CD4-positive, CD25-positive, alpha-beta regulatory T cell (primary cell): Measurements from ENCODE around the gene CFAP54. TPM values are rescaled to one million over a fixed set of nuclear protein-coding genes. Genes with fewer than 3 reads are reported as not detected.
"Not testable (repeated sequence)": the region's sequence is repeated elsewhere in the genome, so short reads cannot be mapped to it uniquely, and the experiment has no call there.

Experiments
- ATAC-seq, 2 donors: fragments of 150-1000 bp; cut with Tn5 transposase; one replicate each; pipeline ENCODE4 v1.10.0; 2021; ENCODE audit warnings: low read depth in 2 of 2, moderate number of reproducible peaks in 2 of 2, moderate library complexity in 1 of 2
- DNase-seq, 3 donors: peaks; one replicate each; pipeline versions ENCODE4 v3.0.0 to v3.0.0-alpha.2; 2012 to 2022; ENCODE audit warnings: mixed read lengths in 1 of 3
- H3K27ac ChIP-seq: one replicate; pipeline ENCODE4 v1.7.0; 2013; ENCODE audit warnings: mild to moderate bottlenecking, low read length; ENCODE audit not compliant: insufficient read depth, poor library complexity, severe bottlenecking
- H3K27me3 ChIP-seq: one replicate; pipeline ENCODE4 v1.7.0; 2013; ENCODE audit warnings: low read length; ENCODE audit not compliant: control insufficient read depth, insufficient read depth
- H3K36me3 ChIP-seq: one replicate; pipeline ENCODE4 v1.7.0; 2013; ENCODE audit warnings: mild to moderate bottlenecking, low read length, moderate library complexity; ENCODE audit not compliant: control insufficient read depth, insufficient read depth
- H3K4me1 ChIP-seq: 2 replicates; pipeline ENCODE4 v1.7.0; 2013; ENCODE audit warnings: mild to moderate bottlenecking, low read length; ENCODE audit not compliant: insufficient read depth, control insufficient read depth, poor library complexity, severe bottlenecking
- H3K4me3 ChIP-seq: one replicate; pipeline ENCODE4 v1.7.0; 2013; ENCODE audit warnings: low read depth, mild to moderate bottlenecking, low read length, moderate library complexity
- H3K9me3 ChIP-seq, 2 experiments: 1 replicate in 1 of 2; 2 replicates in 1 of 2; pipeline ENCODE4 v1.7.0; 2013; ENCODE audit warnings: low read length in 2 of 2, mild to moderate bottlenecking in 1 of 2, moderate library complexity in 1 of 2; ENCODE audit not compliant: control insufficient read depth in 2 of 2
- H3K27ac Mint-ChIP-seq, 3 donors: one replicate each; pipeline ENCODE4 v1.8.0; 2020 to 2022; ENCODE audit warnings: mild to moderate bottlenecking in 3 of 3, mixed read lengths in 3 of 3, moderate library complexity in 2 of 3
- H3K27me3 Mint-ChIP-seq: one replicate; pipeline ENCODE4 v1.8.0; 2022; ENCODE audit warnings: mild to moderate bottlenecking, mixed read lengths
- H3K36me3 Mint-ChIP-seq: one replicate; pipeline ENCODE4 v1.8.0; 2020; ENCODE audit warnings: mixed read lengths
- H3K4me1 Mint-ChIP-seq, 4 donors: one replicate each; pipeline ENCODE4 v1.8.0; 2020 to 2022; ENCODE audit warnings: mixed read lengths in 4 of 4, mild to moderate bottlenecking in 1 of 4
- H3K4me3 Mint-ChIP-seq, 4 donors: one replicate each; pipeline ENCODE4 v1.8.0; 2020 to 2022; ENCODE audit warnings: mild to moderate bottlenecking in 4 of 4, mixed read lengths in 4 of 4, moderate library complexity in 3 of 4
- H3K9me3 Mint-ChIP-seq, 7 donors: one replicate each; pipeline ENCODE4 v1.8.0; 2020 to 2022; ENCODE audit warnings: mixed read lengths in 7 of 7, mild to moderate bottlenecking in 3 of 7, moderate library complexity in 2 of 7
- polyA plus RNA-seq, 4 donors: library from polyadenylated mRNA; unstranded; fragments of 300-500 nt; fragmentation: Illumina TruSeq; gene quantifications; one replicate each; pipeline ENCODE4 v1.2.3, GENCODE V29; 2021
- total RNA-seq: library from RNA; stranded (reverse); gene quantifications from one replicate; pipeline ENCODE4 v1.2.3, GENCODE V29; 2022

CFAP54 gene
- total and polyA plus RNA-seq, 5 donors from 2014 or later, result 0.07 to 0.32 (median 0.27) TPM; not detected in 2

DNA sequence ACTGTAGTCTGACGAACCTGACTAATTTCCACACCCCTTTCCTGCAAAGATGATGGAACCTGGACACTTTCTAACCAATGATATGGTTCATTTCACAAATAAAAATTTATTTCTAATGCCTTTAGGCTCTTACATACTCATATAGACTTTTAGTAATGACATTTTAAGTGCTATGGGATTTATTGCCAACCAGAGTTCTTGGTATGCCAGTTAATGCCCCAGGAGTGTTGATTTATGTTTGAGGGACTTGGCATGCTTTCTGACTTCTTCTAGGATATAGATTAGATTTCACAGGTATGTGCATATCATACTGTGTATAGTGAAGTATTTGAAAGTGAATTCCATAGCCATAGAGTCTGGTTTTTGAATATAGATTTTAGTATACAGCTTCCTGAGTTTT, 159.5 kb downstream of the CFAP54 start:
- Histone ChIP-seq H3K9me3 (no peaks in the 10 kb centered on the region), H3K36me3 (no peaks in the 10 kb centered on the region), H3K27me3 (peaks cover 2% of the 10 kb centered on the region), H3K4me3 (no peak overlapping the region), H3K27ac (no peak overlapping the region), H3K4me1 (no peaks in the 10 kb centered on the region)
- no peak for DNase-seq
- H3K27ac Mint-ChIP-seq, result no peak overlapping the region
- peaks cover 4% of the 10 kb centered on the region for H3K27me3 Mint-ChIP-seq
- no peak for ATAC-seq
- H3K4me1 Mint-ChIP-seq, result no peaks in the 10 kb centered on the region
- H3K36me3 Mint-ChIP-seq, result no peaks in the 10 kb centered on the region
- peaks cover 0 to 10% (median 2%) of the 10 kb centered on the region in 7 donors for H3K9me3 Mint-ChIP-seq
- no peak overlapping the region for H3K4me3 Mint-ChIP-seq

DNA sequence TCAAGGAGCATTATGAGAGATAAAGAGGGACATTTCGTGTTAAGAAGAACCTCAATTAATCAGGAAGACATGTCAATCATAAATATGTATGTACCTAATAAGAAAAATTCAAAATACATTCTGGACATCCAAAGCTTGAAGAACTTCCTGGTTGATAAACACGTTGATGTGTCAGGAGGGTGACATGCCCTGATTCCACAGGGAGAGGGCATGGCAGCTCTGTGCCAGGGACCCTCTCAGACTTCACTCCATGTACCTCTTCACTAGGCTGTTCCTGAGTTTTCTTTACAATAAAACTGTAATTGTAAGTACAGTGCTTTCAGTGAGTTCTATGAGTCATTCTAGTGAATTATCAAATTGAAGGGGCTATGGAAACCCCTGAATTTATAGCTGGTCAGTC, 163.5 kb downstream of the CFAP54 start:
- no peak overlapping the region for H3K4me3 ChIP-seq
- DNase-seq, result no peak
- peaks cover 2% of the 10 kb centered on the region for H3K27me3 ChIP-seq
- H3K27me3 Mint-ChIP-seq, result peaks cover 4% of the 10 kb centered on the region
- H3K9me3 Mint-ChIP-seq, result peaks cover 0 to 3% (median 0%) of the 10 kb centered on the region in 7 donors
- H3K27ac Mint-ChIP-seq, result no peak overlapping the region
- no peak overlapping the region for H3K4me3 Mint-ChIP-seq
- no peaks in the 10 kb centered on the region for H3K4me1 ChIP-seq
- no peak for ATAC-seq
- no peak overlapping the region for H3K27ac ChIP-seq
- H3K9me3 ChIP-seq, result no peaks in the 10 kb centered on the region
- H3K36me3 ChIP-seq, result no peaks in the 10 kb centered on the region
- no peaks in the 10 kb centered on the region for H3K4me1 Mint-ChIP-seq
- H3K36me3 Mint-ChIP-seq, result no peaks in the 10 kb centered on the region

DNA sequence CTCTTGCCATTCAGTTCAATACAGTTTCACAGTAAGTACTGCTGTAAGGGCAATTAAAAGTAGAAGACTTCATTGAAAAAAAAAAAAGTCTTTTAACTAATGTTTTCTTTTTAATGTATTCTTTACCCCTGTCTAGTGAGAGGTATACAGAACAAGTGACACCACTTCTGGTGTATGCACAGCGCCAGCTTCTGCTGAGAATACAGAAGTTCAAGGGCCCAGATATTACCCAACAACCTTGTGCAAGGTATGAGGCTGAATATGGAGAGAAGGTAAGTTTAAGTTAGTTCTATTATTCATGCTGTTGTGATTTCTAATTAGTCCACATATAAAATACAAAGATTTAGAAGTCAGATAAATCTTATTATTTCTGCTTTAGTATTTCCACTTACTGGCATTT, 168.7 kb downstream of the CFAP54 start:
- H3K4me1 Mint-ChIP-seq, result no peaks in the 10 kb centered on the region
- Histone ChIP-seq H3K36me3 (no peaks in the 10 kb centered on the region), H3K27ac (no peak overlapping the region), H3K27me3 (no peaks in the 10 kb centered on the region), H3K4me3 (no peak overlapping the region), H3K4me1 (no peaks in the 10 kb centered on the region), H3K9me3 (no peaks in the 10 kb centered on the region)
- ATAC-seq (no peak), DNase-seq (no peak)
- no peak overlapping the region for H3K4me3 Mint-ChIP-seq
- no peaks in the 10 kb centered on the region for H3K36me3 Mint-ChIP-seq
- H3K27me3 Mint-ChIP-seq, result no peaks in the 10 kb centered on the region
- no peak overlapping the region for H3K27ac Mint-ChIP-seq
- H3K9me3 Mint-ChIP-seq, result peaks cover 0 to 2% (median 0%) of the 10 kb centered on the region in 7 donors

DNA sequence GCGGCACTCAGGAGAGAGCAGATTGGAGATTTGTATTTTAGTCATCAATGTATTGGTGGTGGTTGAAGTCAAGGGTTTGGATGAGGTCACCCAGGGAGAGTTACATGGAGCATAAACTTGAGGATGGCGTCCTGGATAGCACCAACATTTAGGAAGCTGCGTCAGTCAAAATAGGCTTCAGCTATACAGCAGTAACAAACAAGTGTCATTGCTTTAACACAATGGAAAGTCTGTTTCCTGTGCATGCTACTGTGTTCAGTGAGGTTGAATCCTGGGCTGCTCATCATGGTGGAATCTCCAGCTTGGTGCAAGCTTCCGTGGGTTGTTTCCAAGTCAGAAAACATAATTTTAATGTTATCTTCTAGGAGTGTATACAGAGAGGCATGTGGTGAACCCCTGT, 180.4 kb downstream of the CFAP54 start:
- Histone ChIP-seq H3K4me1 (no peaks in the 10 kb centered on the region), H3K36me3 (no peaks in the 10 kb centered on the region), H3K9me3 (no peaks in the 10 kb centered on the region), H3K4me3 (no peak overlapping the region), H3K27ac (no peak overlapping the region), H3K27me3 (no peaks in the 10 kb centered on the region)
- ATAC-seq (no peak), DNase-seq (no peak)
- Mint-ChIP-seq H3K27ac (no peak overlapping the region), H3K9me3 (peaks cover 0 to 5% (median 0%) of the 10 kb centered on the region in 7 donors), H3K36me3 (no peaks in the 10 kb centered on the region), H3K4me3 (no peak overlapping the region), H3K27me3 (peaks cover 5% of the 10 kb centered on the region), H3K4me1 (no peaks in the 10 kb centered on the region)

DNA sequence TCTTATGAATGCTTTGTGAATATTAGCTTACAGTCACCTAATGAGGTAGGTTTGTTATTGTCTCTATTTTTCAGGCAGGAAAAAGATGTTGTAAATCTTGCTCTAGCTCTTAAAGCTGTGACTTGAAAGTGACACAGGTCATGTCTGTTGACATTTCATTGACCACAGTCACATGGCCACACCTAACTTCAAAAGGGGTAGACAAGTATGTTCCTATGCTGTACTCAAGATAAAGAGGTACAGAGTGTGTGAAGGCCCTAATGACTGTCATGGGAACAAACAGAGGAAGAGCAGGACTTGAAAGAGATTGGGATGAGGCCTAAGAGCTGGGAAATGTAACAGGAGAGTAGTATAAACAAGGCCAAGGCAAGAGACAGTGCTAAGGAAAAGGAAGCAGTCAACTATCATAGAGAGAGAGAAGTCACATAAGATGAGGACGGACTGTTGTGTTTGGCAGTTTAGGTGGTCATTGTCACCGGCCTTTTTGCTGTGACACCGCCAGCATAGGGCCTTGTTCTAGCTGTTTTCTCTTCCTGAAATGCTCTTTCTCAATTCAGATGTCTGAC, 181.0 kb downstream of the CFAP54 start:
- peaks cover 0 to 5% (median 0%) of the 10 kb centered on the region in 7 donors for H3K9me3 Mint-ChIP-seq
- H3K4me1 ChIP-seq, result no peaks in the 10 kb centered on the region
- H3K4me3 Mint-ChIP-seq, result no peak overlapping the region
- H3K36me3 ChIP-seq, result no peaks in the 10 kb centered on the region
- no peak for ATAC-seq
- H3K27me3 ChIP-seq, result no peaks in the 10 kb centered on the region
- H3K9me3 ChIP-seq, result no peaks in the 10 kb centered on the region
- H3K27ac Mint-ChIP-seq, result no peak overlapping the region
- H3K36me3 Mint-ChIP-seq, result no peaks in the 10 kb centered on the region
- no peaks in the 10 kb centered on the region for H3K4me1 Mint-ChIP-seq
- H3K27ac ChIP-seq, result no peak overlapping the region
- peaks cover 5% of the 10 kb centered on the region for H3K27me3 Mint-ChIP-seq
- H3K4me3 ChIP-seq, result no peak overlapping the region
- no peak for DNase-seq

DNA sequence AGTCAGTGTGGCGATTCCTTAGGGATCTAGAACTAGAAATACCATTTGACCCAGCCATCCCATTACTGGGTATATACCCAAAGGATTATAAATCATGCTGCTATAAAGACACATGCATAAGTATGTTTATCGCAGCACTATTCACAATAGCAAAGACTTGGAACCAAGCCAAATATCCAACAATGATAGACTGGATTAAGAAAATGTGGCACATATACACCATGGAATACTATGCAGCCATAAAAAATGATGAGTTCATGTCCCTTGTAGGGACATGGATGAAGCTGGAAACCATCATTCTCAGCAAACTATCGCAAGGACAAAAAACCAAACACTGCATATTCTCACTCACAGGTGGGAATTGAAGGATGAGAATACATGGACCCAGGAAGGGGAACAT, 186.1 kb downstream of the CFAP54 start:
- not testable (repeated sequence) for H3K36me3 ChIP-seq, H3K27ac Mint-ChIP-seq, H3K4me3 Mint-ChIP-seq, H3K27ac ChIP-seq, H3K4me1 ChIP-seq, H3K9me3 ChIP-seq, H3K9me3 Mint-ChIP-seq, H3K36me3 Mint-ChIP-seq, H3K4me3 ChIP-seq, DNase-seq, H3K27me3 ChIP-seq, ATAC-seq, H3K4me1 Mint-ChIP-seq
- H3K27me3 Mint-ChIP-seq, result peaks cover 18% of the 10 kb centered on the region

DNA sequence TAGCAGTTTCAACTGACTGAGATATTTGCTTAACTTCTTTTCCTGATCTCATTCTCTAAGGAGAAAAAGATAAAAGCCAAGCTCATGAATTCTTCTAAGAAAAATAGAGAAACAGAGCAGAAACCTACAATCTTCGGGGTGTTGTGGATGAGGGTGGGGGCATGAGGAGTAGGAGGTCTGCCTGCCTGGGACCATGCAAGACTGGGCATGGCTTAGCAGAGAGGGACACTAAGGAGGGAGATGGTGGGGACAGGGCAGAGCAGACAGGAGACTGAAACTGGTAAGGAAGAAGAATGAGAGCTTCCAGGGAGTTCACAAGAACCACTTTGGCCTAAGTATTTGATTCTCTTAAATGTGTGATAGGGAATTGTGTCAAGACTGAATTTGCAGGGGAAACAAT, 188.0 kb downstream of the CFAP54 start:
- no peaks in the 10 kb centered on the region for H3K9me3 ChIP-seq
- no peaks in the 10 kb centered on the region for H3K27me3 ChIP-seq
- H3K27me3 Mint-ChIP-seq, result peaks cover 18% of the 10 kb centered on the region
- no peak overlapping the region for H3K27ac ChIP-seq
- H3K36me3 ChIP-seq, result no peaks in the 10 kb centered on the region
- no peaks in the 10 kb centered on the region for H3K9me3 Mint-ChIP-seq
- peak overlapping the region in 1 of 4 donors; percentile 79 for H3K4me3 Mint-ChIP-seq
- H3K4me1 Mint-ChIP-seq, result no peaks in the 10 kb centered on the region
- ATAC-seq (no peak), DNase-seq (no peak)
- H3K4me3 ChIP-seq, result no peak overlapping the region
- no peaks in the 10 kb centered on the region for H3K36me3 Mint-ChIP-seq
- H3K27ac Mint-ChIP-seq, result no peak overlapping the region
- no peaks in the 10 kb centered on the region for H3K4me1 ChIP-seq

DNA sequence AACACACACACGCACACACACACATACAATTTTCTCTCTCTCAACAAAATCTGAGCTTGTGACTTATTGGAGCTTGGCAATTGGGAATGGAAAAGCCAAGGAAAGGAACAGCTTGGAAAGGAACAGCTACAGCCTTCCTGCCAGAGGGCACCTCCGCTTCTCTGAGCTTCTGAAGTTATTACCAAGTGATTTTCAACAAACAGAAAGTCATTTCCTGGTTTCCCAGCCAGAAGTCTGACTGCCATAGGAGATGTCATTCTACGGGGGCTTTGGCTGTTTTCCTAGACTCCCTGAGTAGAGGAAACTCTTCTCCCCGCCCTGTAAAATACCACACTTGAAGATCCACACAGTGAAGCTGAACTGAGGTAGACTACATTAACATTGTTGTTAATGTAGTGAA, 198.3 kb downstream of the CFAP54 start:
- Histone ChIP-seq H3K27ac (no peak overlapping the region), H3K27me3 (peaks cover 3% of the 10 kb centered on the region), H3K4me1 (no peaks in the 10 kb centered on the region), H3K4me3 (no peak overlapping the region), H3K9me3 (no peaks in the 10 kb centered on the region), H3K36me3 (no peaks in the 10 kb centered on the region)
- ATAC-seq (no peak), DNase-seq (no peak)
- Mint-ChIP-seq H3K4me1 (no peaks in the 10 kb centered on the region), H3K36me3 (no peaks in the 10 kb centered on the region), H3K9me3 (peaks cover 0 to 7% (median 4%) of the 10 kb centered on the region in 7 donors), H3K27me3 (peaks cover 27% of the 10 kb centered on the region), H3K27ac (no peak overlapping the region), H3K4me3 (no peak overlapping the region)
